ENCODE results near the gene GALNT6. TPM values are rescaled to one million over a fixed set of nuclear protein-coding genes. Genes with fewer than 3 reads are reported as not detected.

The GALNT6 gene
- polyA plus RNA-seq, 2 of the 4 experiments (the other 2 are of a cell fraction), result 3.6 to 4.3 TPM

- no peaks in the 10 kb centered on the region for H3K4me1 ChIP-seq
- no peak overlapping the region for H3K4me2 ChIP-seq
- ATAC-seq, result no peak
- WGBS (ENCODE audit: missing lambda C conversion rate), result 76% methylated on average over 4 of the region's 4 CpGs
- TF ChIP-seq RAD21 (conservative IDR thresholded peaks at IDR 0.05 in 1 of 2, IDR thresholded peaks at IDR 0.05 in 1 of 2) (no peak), EP300 (IDR thresholded peaks at IDR 0.05) (no peak), ZFP36 (IDR thresholded peaks at IDR 0.05; ENCODE audit: borderline replicate concordance, partially characterized antibody) (no peak), ZSCAN20 (CRISPR knock-in tag; IDR thresholded peaks at IDR 0.05) (no peak), ZC3H11A (IDR thresholded peaks at IDR 0.05) (no peak), PBX3 (IDR thresholded peaks at IDR 0.05) (no peak), KDM5A (IDR thresholded peaks at IDR 0.05) (no peak), ESRRA (IDR thresholded peaks at IDR 0.05; ENCODE audit: borderline replicate concordance, low read length) (no peak), RARB (CRISPR knock-in tag; IDR thresholded peaks at IDR 0.05) (no peak), USF2 (IDR thresholded peaks at IDR 0.05) (no peak), ZNF302 (CRISPR knock-in tag; IDR thresholded peaks at IDR 0.05) (no peak), E2F6 (IDR thresholded peaks at IDR 0.05; ENCODE audit: borderline replicate concordance, low read depth) (no peak), HEYL (CRISPR knock-in tag; IDR thresholded peaks at IDR 0.05) (no peak)
- no peak for FAIRE-seq
- no peak overlapping the region for H3K27ac ChIP-seq
- no peaks in the 10 kb centered on the region for H3K9me3 ChIP-seq
- ChIA-PET CTCF (interaction anchor here (1.3 to 2.4 kb wide), 3 partner anchors 8 to 91 kb away, joined by 3 to 27 read pairs (median 22); no protein-coding TSS in a partner anchor), POLR2A (no interaction called here)
- no peak for DNase-seq (ENCODE audit: low read depth in 1 of 2, low spot score in 1 of 2)
- no peak overlapping the region for H3K4me3 ChIP-seq
Measured at GRCh38 chr12:51359851-51360250, 31.4 kb downstream of the GALNT6 start.

GRCh38 chr12:51358496-51358895 is 32.7 kb downstream of the GALNT6 start:
- Histone ChIP-seq H3K4me1 (no peaks in the 10 kb centered on the region), H3K9me3 (no peaks in the 10 kb centered on the region), H3K4me3 (no peak overlapping the region), H3K4me2 (no peak overlapping the region), H3K27ac (no peak overlapping the region)
- ChIA-PET POLR2A (no interaction called here), CTCF (interaction anchor here (1.0 to 1.6 kb wide), 4 partner anchors 8 to 20 kb away, joined by 3 to 4 read pairs (median 3); no protein-coding TSS in a partner anchor)
- 98% methylated on average over 8 of the region's 8 CpGs for WGBS (ENCODE audit: missing lambda C conversion rate)
- ATAC-seq, result no peak
- DNase-seq (ENCODE audit: low read depth in 1 of 2, low spot score in 1 of 2), result no peak
- no peak for FAIRE-seq
- TF ChIP-seq FOSL2 (IDR thresholded peaks at IDR 0.05) (no peak), FOSL2 (CRISPR knock-in tag; IDR thresholded peaks at IDR 0.05) (no peak), ZC3H11A (IDR thresholded peaks at IDR 0.05) (no peak), ELK1 (IDR thresholded peaks at IDR 0.05; ENCODE audit: low read depth, low read length) (no peak), E2F6 (IDR thresholded peaks at IDR 0.05; ENCODE audit: borderline replicate concordance, low read depth) (no peak), TFCP2L1 (CRISPR knock-in tag; IDR thresholded peaks at IDR 0.05) (no peak), REST (IDR thresholded peaks at IDR 0.05) (no peak), CBX8 (IDR thresholded peaks at IDR 0.05) (no peak), CTCF (IDR thresholded peaks at IDR 0.05) (no peak), CHD4 (IDR thresholded peaks at IDR 0.05; ENCODE audit: borderline replicate concordance) (no peak), KDM1A (IDR thresholded peaks at IDR 0.05; ENCODE audit: low read depth) (no peak), ZSCAN20 (CRISPR knock-in tag; IDR thresholded peaks at IDR 0.05) (no peak), KDM5A (IDR thresholded peaks at IDR 0.05) (no peak), SMC3 (IDR thresholded peaks at IDR 0.05) (no peak), JUNB (IDR thresholded peaks at IDR 0.05) (no peak)
